ENCODE measurements around the gene ATP8A2.
A peak's percentile ranks its signal among the peaks of the same experiment; 100 is the strongest.

ATP8A2 gene

DNA sequence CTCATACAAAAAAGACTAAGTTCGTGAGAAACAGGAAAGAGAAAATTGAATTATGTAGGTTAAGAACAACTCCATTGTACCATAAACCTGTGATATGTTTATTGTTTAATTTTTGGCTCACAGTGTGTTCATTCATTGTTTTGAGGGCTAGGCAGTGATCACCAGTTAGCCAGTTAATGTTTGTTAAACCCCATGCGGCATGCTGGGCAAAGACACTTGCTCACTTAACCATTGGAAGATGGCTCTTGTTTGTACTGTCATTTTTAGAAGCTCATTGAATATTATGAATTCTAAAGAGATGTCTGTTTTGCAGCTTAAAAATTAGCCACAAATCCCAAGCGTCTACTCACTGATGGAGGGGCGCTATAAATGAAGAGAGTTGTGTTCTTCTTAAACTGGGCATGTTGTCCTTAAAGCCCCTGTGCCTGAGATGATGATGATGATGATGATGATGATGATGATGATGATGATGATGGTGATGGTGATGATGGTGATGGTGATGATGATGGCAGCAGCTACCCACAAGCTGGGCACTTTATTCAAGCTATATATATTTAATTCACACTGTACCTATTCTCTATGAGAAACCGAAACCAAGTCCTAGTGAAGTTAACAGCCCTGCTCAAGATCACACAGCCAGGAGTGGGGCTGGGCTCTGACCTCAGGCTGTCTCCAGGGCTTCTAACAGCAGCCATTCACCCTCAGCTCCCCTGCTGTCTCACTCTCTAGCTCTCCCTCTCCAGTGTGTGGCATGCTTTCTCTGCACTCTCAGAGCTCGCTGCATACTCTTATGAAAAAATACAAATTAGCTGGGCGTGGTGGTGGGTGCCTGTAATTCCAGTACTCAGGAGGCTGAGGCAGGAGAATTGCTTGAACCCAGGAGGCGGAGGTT is 510.9 kb downstream of the ATP8A2 start:
- H3K4me3 ChIP-seq (ENCODE audit: low read depth, low read length): no peak overlapping the region
- TF ChIP-seq, protein P1, sequence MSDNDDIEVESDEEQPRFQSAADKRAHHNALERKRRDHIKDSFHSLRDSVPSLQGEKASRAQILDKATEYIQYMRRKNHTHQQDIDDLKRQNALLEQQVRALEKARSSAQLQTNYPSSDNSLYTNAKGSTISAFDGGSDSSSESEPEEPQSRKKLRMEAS (IDR thresholded peaks at IDR 0.05; ENCODE audit: low read depth, low read length): no peak
- no peak for TF ChIP-seq POLR2A (IDR thresholded peaks at IDR 0.05; ENCODE audit: extremely low read depth, insufficient read length)
- TF ChIP-seq, protein P2, sequence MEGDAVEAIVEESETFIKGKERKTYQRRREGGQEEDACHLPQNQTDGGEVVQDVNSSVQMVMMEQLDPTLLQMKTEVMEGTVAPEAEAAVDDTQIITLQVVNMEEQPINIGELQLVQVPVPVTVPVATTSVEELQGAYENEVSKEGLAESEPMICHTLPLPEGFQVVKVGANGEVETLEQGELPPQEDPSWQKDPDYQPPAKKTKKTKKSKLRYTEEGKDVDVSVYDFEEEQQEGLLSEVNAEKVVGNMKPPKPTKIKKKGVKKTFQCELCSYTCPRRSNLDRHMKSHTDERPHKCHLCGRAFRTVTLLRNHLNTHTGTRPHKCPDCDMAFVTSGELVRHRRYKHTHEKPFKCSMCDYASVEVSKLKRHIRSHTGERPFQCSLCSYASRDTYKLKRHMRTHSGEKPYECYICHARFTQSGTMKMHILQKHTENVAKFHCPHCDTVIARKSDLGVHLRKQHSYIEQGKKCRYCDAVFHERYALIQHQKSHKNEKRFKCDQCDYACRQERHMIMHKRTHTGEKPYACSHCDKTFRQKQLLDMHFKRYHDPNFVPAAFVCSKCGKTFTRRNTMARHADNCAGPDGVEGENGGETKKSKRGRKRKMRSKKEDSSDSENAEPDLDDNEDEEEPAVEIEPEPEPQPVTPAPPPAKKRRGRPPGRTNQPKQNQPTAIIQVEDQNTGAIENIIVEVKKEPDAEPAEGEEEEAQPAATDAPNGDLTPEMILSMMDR (IDR thresholded peaks at IDR 0.05; ENCODE audit: low read depth, low read length): no peak
- no peak for TF ChIP-seq MYC (IDR thresholded peaks at IDR 0.05; ENCODE audit: low read depth, low read length)
- DNase-seq (ENCODE audit: low read depth): no peak

GRCh38 chr13:25885418-25885817 is 513.6 kb downstream of the ATP8A2 start:
- TF ChIP-seq, protein P1 (IDR thresholded peaks at IDR 0.05; ENCODE audit: low read depth, low read length): no peak
- no peak for TF ChIP-seq MYC (IDR thresholded peaks at IDR 0.05; ENCODE audit: low read depth, low read length)
- TF ChIP-seq POLR2A (IDR thresholded peaks at IDR 0.05; ENCODE audit: extremely low read depth, insufficient read length): no peak
- TF ChIP-seq, protein P2 (IDR thresholded peaks at IDR 0.05; ENCODE audit: low read depth, low read length): no peak
- H3K4me3 ChIP-seq (ENCODE audit: low read depth, low read length): no peak overlapping the region
- DNase-seq (ENCODE audit: low read depth): no peak

DNA sequence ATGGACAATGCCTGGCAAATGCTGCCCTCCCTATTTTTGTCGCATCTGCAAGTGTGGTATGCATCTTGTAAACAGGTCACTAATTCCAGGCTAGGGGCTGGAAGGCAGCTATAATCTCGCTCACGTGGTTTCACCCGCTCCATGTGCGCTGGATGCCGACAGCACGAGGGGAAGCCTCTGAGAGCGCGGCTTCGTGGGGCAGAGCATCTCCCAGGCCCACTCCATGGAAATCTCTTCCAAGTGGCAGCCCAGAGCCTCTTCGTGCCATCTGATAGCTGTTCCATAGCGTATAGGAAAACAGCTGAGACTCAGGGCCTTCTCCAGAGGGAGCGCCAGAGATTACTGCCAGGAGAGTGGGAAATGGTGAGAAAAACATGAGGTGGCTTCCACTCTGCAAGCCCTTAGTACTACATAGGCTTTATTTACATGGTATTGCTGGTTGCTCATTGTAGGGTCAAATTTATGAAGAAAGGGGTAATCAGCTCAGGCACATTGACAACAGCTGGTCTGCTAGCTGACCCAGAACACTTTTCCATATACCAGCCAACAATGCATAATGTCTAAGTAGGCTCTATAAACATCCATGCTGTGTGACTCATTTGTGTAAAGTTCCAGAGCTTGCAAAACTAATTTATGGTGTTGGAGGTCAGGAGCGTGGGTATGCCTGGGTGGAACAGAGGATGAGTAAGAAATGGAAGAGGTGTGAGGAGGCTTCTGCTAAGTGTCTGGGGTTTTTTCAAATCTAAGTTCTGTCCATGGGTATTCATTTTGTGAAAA is 514.9 kb downstream of the ATP8A2 start:
- DNase-seq (ENCODE audit: low read depth): peak; percentile 72
- TF ChIP-seq POLR2A (IDR thresholded peaks at IDR 0.05; ENCODE audit: extremely low read depth, insufficient read length) (no peak), MYC (IDR thresholded peaks at IDR 0.05; ENCODE audit: low read depth, low read length) (no peak)
- TF ChIP-seq, protein P1 (IDR thresholded peaks at IDR 0.05; ENCODE audit: low read depth, low read length): no peak
- TF ChIP-seq, protein P2 (IDR thresholded peaks at IDR 0.05; ENCODE audit: low read depth, low read length): no peak
- H3K4me3 ChIP-seq (ENCODE audit: low read depth, low read length): no peak overlapping the region

DNA sequence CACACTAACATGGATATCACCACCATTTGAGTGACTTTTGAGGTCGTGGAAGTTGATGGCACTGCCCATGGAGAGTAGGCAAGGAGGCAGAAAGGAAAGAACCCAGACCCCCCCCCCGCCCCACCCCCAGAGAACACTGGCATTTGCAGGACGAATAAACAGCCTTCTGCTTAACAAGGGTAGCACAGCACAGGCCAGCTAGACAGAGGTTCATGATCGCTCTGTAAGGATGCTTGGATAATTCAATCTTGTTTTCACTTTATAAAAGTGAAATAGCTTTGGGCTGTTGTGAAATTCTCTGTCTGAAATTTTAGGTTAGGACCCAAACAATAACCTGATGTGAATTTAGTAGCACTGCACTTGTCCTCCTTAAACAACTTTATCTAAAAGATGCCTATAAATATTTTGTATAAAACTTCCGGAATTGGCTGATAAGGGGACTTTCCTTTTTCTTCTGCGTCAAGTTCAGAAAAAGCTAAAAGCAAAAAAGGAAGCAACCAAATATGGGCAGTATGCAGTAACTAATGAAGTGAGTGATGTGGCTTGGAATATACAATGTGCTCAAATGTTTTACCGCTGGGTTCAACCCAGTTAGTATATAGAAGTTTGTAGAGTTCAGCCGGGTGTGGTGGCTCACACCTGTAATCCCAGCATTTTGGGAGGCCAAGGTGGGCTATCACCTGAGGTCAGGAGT is 516.3 kb downstream of the ATP8A2 start:
- DNase-seq (ENCODE audit: low read depth): no peak
- no peak for TF ChIP-seq MYC (IDR thresholded peaks at IDR 0.05; ENCODE audit: low read depth, low read length)
- TF ChIP-seq, protein P1 (IDR thresholded peaks at IDR 0.05; ENCODE audit: low read depth, low read length): no peak
- TF ChIP-seq, protein P2 (IDR thresholded peaks at IDR 0.05; ENCODE audit: low read depth, low read length): no peak
- TF ChIP-seq POLR2A (IDR thresholded peaks at IDR 0.05; ENCODE audit: extremely low read depth, insufficient read length): no peak

DNA sequence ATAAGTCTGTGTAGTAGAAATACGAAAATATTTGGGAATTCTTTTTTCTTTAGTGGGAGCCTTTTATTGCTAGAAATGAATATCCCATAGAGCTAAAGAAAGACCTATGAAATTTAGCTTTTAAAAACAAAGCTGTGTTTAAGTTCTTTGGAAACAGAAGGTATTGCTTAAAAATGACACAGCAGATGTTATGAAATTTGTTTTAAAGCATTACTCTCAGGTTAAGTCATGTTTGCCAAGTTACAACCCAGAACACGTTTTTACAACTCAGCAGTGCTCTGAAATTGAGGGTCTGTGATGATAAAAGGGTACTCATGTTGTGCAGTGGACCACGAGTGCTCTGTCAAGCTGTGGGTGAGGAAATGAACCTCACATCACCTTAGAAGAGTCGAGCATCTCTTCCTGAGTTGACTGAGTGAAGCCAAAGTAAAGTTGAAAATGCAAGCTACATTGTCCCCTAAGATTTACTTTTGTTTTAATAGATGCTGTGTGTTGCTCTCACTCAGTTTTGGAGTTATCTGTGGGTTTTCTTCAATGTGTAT is 519.0 kb downstream of the ATP8A2 start:
- no peak for DNase-seq (ENCODE audit: low read depth)
- H3K4me3 ChIP-seq (ENCODE audit: low read depth, low read length): no peak overlapping the region
- TF ChIP-seq, protein P1 (IDR thresholded peaks at IDR 0.05; ENCODE audit: low read depth, low read length): no peak
- TF ChIP-seq, protein P2 (IDR thresholded peaks at IDR 0.05; ENCODE audit: low read depth, low read length): no peak
- no peak for TF ChIP-seq POLR2A (IDR thresholded peaks at IDR 0.05; ENCODE audit: extremely low read depth, insufficient read length)

More for the DNA sequence above, 516.3 kb downstream of the ATP8A2 start:
- H3K4me3 ChIP-seq (ENCODE audit: low read depth, low read length): no peak overlapping the region

Measured in NB4 (cell line).